Epithelial cell of proximal tubule (primary cell): ENCODE data around the gene MYRF. TPM values are rescaled to one million over a fixed set of nuclear protein-coding genes. Genes with fewer than 3 reads are reported as not detected.

ENCODE experiments used
- DNase-seq: peaks from one replicate; pipeline ENCODE4 v3.0.0-alpha.2; 2011; ENCODE audit warnings: low read depth
- H3K4me3 ChIP-seq: 2 replicates; pipeline ENCODE4 v1.5.1; 2011; ENCODE audit warnings: low read depth, mild to moderate bottlenecking, low read length
- CTCF ChIP-seq: conservative IDR thresholded peaks from 2 replicates; pipeline ENCODE4 v1.5.1; 2012; ENCODE audit warnings: low read depth, mild to moderate bottlenecking, low read length
- total RNA-seq: library from RNA; depleted of rRNA; stranded (reverse); fragments of >200 nt; gene quantifications from 2 replicates; pipeline ENCODE4 v1.2.3, GENCODE V29; 2015

The MYRF gene
- total RNA-seq, 1 donor from 2014 or later = 25.0 TPM

- H3K4me3 ChIP-seq = no peak overlapping the region
- no peak for TF ChIP-seq CTCF
- DNase-seq = no peak
These were observed 25.0 kb upstream of the MYRF start for GRCh38 chr11:61727401-61727811.

GRCh38 chr11:61728066-61728939 lies 24.1 kb upstream of the MYRF start:
- DNase-seq = peak; percentile 25
- peak; percentile 36 for TF ChIP-seq CTCF
- no peak overlapping the region for H3K4me3 ChIP-seq

- no peak for TF ChIP-seq CTCF
- no peak overlapping the region for H3K4me3 ChIP-seq
- peak; percentile 32 for DNase-seq
These were observed 23.6 kb upstream of the MYRF start for GRCh38 chr11:61728940-61729219.

GRCh38 chr11:61730240-61730994 lies 22.0 kb upstream of the MYRF start:
- DNase-seq = no peak
- TF ChIP-seq CTCF = no peak
- no peak overlapping the region for H3K4me3 ChIP-seq

- TF ChIP-seq CTCF = no peak
- no peak for DNase-seq
- no peak overlapping the region for H3K4me3 ChIP-seq
These were observed 21.1 kb upstream of the MYRF start for GRCh38 chr11:61731211-61731951.

GRCh38 chr11:61731952-61732675 lies 20.3 kb upstream of the MYRF start:
- TF ChIP-seq CTCF = no peak
- no peak for DNase-seq
- H3K4me3 ChIP-seq = no peak overlapping the region
